HG02759 (cell line): Measurements from ENCODE around the gene RNF212.
"Not testable (repeated sequence)": the region's sequence is repeated elsewhere in the genome, so short reads cannot be mapped to it uniquely, and the experiment has no call there.

Experiments used
- ATAC-seq: cut with Tn5 transposase; IDR thresholded peaks from one replicate; pipeline ENCODE4 v1.9.1; 2021; ENCODE audit warnings: mild to moderate bottlenecking, moderate library complexity; ENCODE audit not compliant: unreplicated experiment

RNF212 gene

GRCh38 chr4:1050486-1051213, 62.7 kb downstream of the RNF212 start:
- ATAC-seq = no peak

- ATAC-seq = no peak
Observed at GRCh38 chr4:1049591-1049905, 63.8 kb downstream of the RNF212 start.

- ATAC-seq = no peak
Observed at GRCh38 chr4:1048773-1049590, 64.4 kb downstream of the RNF212 start.

GRCh38 chr4:1047976-1048772, 65.2 kb downstream of the RNF212 start:
- ATAC-seq = no peak

GRCh38 chr4:1047106-1047975, 66.0 kb downstream of the RNF212 start:
- no peak for ATAC-seq

- ATAC-seq = not testable (repeated sequence)
Observed at GRCh38 chr4:1046581-1047011, 66.8 kb downstream of the RNF212 start.

GRCh38 chr4:1045595-1046201, 67.7 kb downstream of the RNF212 start:
- ATAC-seq = no peak

- ATAC-seq = no peak
Observed at GRCh38 chr4:1045193-1045594, 68.2 kb downstream of the RNF212 start.

- ATAC-seq = no peak
Observed at GRCh38 chr4:1044469-1045192, 68.7 kb downstream of the RNF212 start.

- ATAC-seq = no peak
Observed at GRCh38 chr4:1043651-1044468, 69.5 kb downstream of the RNF212 start.

- ATAC-seq = no peak
Observed at GRCh38 chr4:1043162-1043561, 70.2 kb downstream of the RNF212 start.

- no peak for ATAC-seq
Observed at GRCh38 chr4:1042352-1043055, 70.9 kb downstream of the RNF212 start.

GRCh38 chr4:1041936-1042330, 71.4 kb downstream of the RNF212 start:
- ATAC-seq = no peak

- ATAC-seq = no peak
Observed at GRCh38 chr4:1041147-1041935, 72.0 kb downstream of the RNF212 start.

GRCh38 chr4:1040344-1041146, 72.8 kb downstream of the RNF212 start:
- no peak for ATAC-seq
